Liver (tissue), 9 donors: Measurements from ENCODE around the gene CC2D2A. TPM values are rescaled to one million over a fixed set of nuclear protein-coding genes. Genes with fewer than 3 reads are reported as not detected.

Experiments
- DNase-seq: peaks from one replicate; pipeline ENCODE4 v3.0.0-alpha.2; 2017; ENCODE audit warnings: low spot score
- H3K27ac ChIP-seq, 2 donors: one replicate each; pipeline ENCODE4 v1.7.0; 2013; ENCODE audit warnings: inconsistent platforms in 2 of 2, low read length in 2 of 2, control low read depth in 1 of 2, low read depth in 1 of 2, mild to moderate bottlenecking in 1 of 2
- H3K27me3 ChIP-seq, 4 donors: one replicate each; pipeline versions ENCODE4 v1.6.1 to v1.7.0; 2013; ENCODE audit warnings: low read length in 3 of 4, inconsistent platforms in 1 of 4, mild to moderate bottlenecking in 1 of 4, moderate library complexity in 1 of 4; ENCODE audit not compliant: control insufficient read depth in 4 of 4, insufficient read depth in 4 of 4
- H3K36me3 ChIP-seq, 4 donors: one replicate each; pipeline versions ENCODE4 v1.6.1 to v1.7.0; 2013; ENCODE audit warnings: low read length in 3 of 4, mild to moderate bottlenecking in 3 of 4, low read depth in 1 of 4, moderate library complexity in 1 of 4; ENCODE audit not compliant: control insufficient read depth in 4 of 4, insufficient read depth in 3 of 4
- H3K4me1 ChIP-seq, 4 donors: one replicate each; pipeline versions ENCODE4 v1.6.1 to v1.7.0; 2013; ENCODE audit warnings: low read length in 3 of 4, mild to moderate bottlenecking in 3 of 4, moderate library complexity in 1 of 4; ENCODE audit not compliant: control insufficient read depth in 4 of 4, insufficient read depth in 4 of 4
- H3K4me3 ChIP-seq, 3 donors: one replicate each; pipeline versions ENCODE4 v1.6.1 to v1.7.0; 2013; ENCODE audit warnings: low read length in 3 of 3, control low read depth in 1 of 3, low read depth in 1 of 3, mild to moderate bottlenecking in 1 of 3
- H3K9ac ChIP-seq, 2 donors: one replicate each; pipeline ENCODE4 v1.7.0; 2013; ENCODE audit warnings: low read length in 2 of 2, mild to moderate bottlenecking in 2 of 2, moderate library complexity in 2 of 2, control low read depth in 1 of 2, low read depth in 1 of 2
- H3K9me3 ChIP-seq, 4 donors: one replicate each; pipeline versions ENCODE4 v1.6.1 to v1.7.0; 2013; ENCODE audit warnings: low read length in 3 of 4; ENCODE audit not compliant: control insufficient read depth in 4 of 4
- EGR1 ChIP-seq, 2 donors: IDR thresholded peaks; 2 replicates each; pipeline ENCODE4 v1.6.1; 2016 to 2018; ENCODE audit warnings: antibody characterized with exemption in 2 of 2, low read depth in 2 of 2
- FOXA1 ChIP-seq: IDR thresholded peaks from 2 replicates; pipeline ENCODE4 v1.6.1; 2016; ENCODE audit warnings: antibody characterized with exemption
- GABPA ChIP-seq, 2 donors: IDR thresholded peaks in 1 of 2; conservative IDR thresholded peaks in 1 of 2; 2 replicates each; pipeline ENCODE4 v1.6.1; 2016; ENCODE audit warnings: antibody characterized with exemption in 2 of 2, mild to moderate bottlenecking in 1 of 2, moderate library complexity in 1 of 2
- HNF4A ChIP-seq, 2 donors: conservative IDR thresholded peaks; 2 replicates each; pipeline ENCODE4 v1.6.1; 2016; ENCODE audit warnings: antibody characterized with exemption in 2 of 2, mild to moderate bottlenecking in 2 of 2
- HNF4G ChIP-seq: IDR thresholded peaks from 2 replicates; pipeline ENCODE4 v1.6.1; 2016; ENCODE audit warnings: antibody characterized with exemption
- JUND ChIP-seq, 2 donors: IDR thresholded peaks; 2 replicates each; pipeline ENCODE4 v1.6.1; 2016; ENCODE audit warnings: antibody characterized with exemption in 2 of 2
- NR2F2 ChIP-seq: IDR thresholded peaks from 2 replicates; pipeline ENCODE4 v1.6.1; 2016; ENCODE audit warnings: antibody characterized with exemption
- RAD21 ChIP-seq, 2 donors: IDR thresholded peaks; 2 replicates each; pipeline ENCODE4 v1.6.1; 2016; ENCODE audit warnings: antibody characterized with exemption in 2 of 2, mild to moderate bottlenecking in 2 of 2
- RXRA ChIP-seq, 2 donors: IDR thresholded peaks; 2 replicates each; pipeline ENCODE4 v1.6.1; 2017 to 2018; ENCODE audit warnings: antibody characterized with exemption in 2 of 2, mild to moderate bottlenecking in 1 of 2
- SP1 ChIP-seq: IDR thresholded peaks from 2 replicates; pipeline ENCODE4 v1.6.1; 2018; ENCODE audit warnings: antibody characterized with exemption, mild to moderate bottlenecking
- TAF1 ChIP-seq: conservative IDR thresholded peaks from 2 replicates; pipeline ENCODE4 v1.6.1; 2016; ENCODE audit warnings: antibody characterized with exemption, mild to moderate bottlenecking
- YY1 ChIP-seq: IDR thresholded peaks from 2 replicates; pipeline ENCODE4 v1.6.1; 2016; ENCODE audit warnings: antibody characterized with exemption, mild to moderate bottlenecking
- ZBTB33 ChIP-seq: IDR thresholded peaks from 2 replicates; pipeline ENCODE4 v1.6.1; 2016; ENCODE audit warnings: antibody characterized with exemption
- WGBS: extraction: QIAGEN DNeasy Blood & Tissue Kit; methylation state at CpG from one replicate; pipeline ENCODE4 v1.1.7; 2013; 5-methylcytosine and 5-hydroxymethylcytosine counted together
- polyA plus RNA-seq, 2 donors: library from polyadenylated mRNA; stranded (reverse) in 1 of 2; unstranded in 1 of 2; fragments of 200-250 nt in 1 of 2; fragments of >200 nt in 1 of 2; fragmentation: Nextera tagmentation in 1 of 2; extraction: Ambion mirVana in 1 of 2; gene quantifications; one replicate each; pipeline versions ENCODE4 v1.2.1 to v1.2.3, GENCODE V29; 2013 to 2015
- total RNA-seq, 2 donors: library from RNA; depleted of rRNA; stranded (reverse); fragments of >200 nt; gene quantifications; one replicate each; pipeline ENCODE4 v1.2.3, GENCODE V29; 2014
- TF ChIP-seq, protein P1 (sequence below): IDR thresholded peaks from 2 replicates; pipeline ENCODE4 v1.6.1; 2016; ENCODE audit warnings: antibody characterized with exemption
- TF ChIP-seq, protein P2 (sequence below): IDR thresholded peaks from 2 replicates; pipeline ENCODE4 v1.6.1; 2016; ENCODE audit warnings: antibody characterized with exemption
- TF ChIP-seq, protein P3 (sequence below): IDR thresholded peaks from 2 replicates; pipeline ENCODE4 v1.6.1; 2016; ENCODE audit warnings: antibody characterized with exemption, mild to moderate bottlenecking
- TF ChIP-seq, protein P4 (sequence below): fragments of 150-350 bp; IDR thresholded peaks from 2 replicates; pipeline ENCODE4 v1.5.1; 2017; ENCODE audit warnings: improper control_type of control experiment, low read depth, low read length; ENCODE audit not compliant: missing input control
- donor health status: healthy.
- donor health status: healthy.
- donor health status: healthy.
- donor health status: healthy.
- donor health status: healthy.

The CC2D2A gene
- total and polyA plus RNA-seq, 4 donors: 2.3 to 3.8 (median 2.9) TPM

GRCh38 chr4:15427701-15428100 is 42.0 kb upstream of the CC2D2A start, which contains the start of gene C1QTNF7 (continued):
- no peak for TF ChIP-seq HNF4A (conservative IDR thresholded peaks at IDR 0.05)
- no peak for TF ChIP-seq JUND (IDR thresholded peaks at IDR 0.05)
- no peak for TF ChIP-seq SP1
- TF ChIP-seq NR2F2: no peak
- no peak for TF ChIP-seq EGR1 (IDR thresholded peaks at IDR 0.05; ENCODE audit: low read depth in 2 of 2)

DNA sequence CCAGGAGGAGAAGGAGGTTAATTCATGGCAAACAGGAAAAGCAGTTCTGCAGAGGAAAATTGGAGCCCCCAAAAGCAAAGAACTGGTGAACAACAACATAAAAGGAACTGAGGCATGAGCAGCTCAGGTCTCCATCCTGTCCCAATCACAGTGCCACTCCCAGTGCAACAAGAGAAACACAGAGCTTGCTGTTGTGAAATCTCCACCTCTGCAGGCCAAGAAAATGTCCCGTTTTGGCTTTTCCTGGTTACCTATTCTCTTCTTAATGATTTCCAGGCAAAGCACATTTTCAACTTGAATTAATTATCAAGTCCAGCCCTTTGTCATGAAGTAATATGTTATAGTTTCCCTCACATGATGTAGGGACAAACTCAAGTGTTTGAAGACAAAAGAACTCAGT is 41.1 kb upstream of the CC2D2A start:
- H3K9me3 ChIP-seq: no peaks in the 10 kb centered on the region
- no peak overlapping the region for H3K9ac ChIP-seq
- 46% methylated on average over 1 of the region's 1 CpG for WGBS
- peaks cover 0 to 2% (median 0%) of the 10 kb centered on the region in 4 donors for H3K36me3 ChIP-seq
- no peak for DNase-seq
- no peak overlapping the region for H3K27ac ChIP-seq
- H3K27me3 ChIP-seq: no peaks in the 10 kb centered on the region
- TF ChIP-seq NR2F2 (no peak), SP1 (no peak), YY1 (no peak), HNF4G (no peak), RAD21 (IDR thresholded peaks at IDR 0.05) (no peak), RXRA (IDR thresholded peaks at IDR 0.05) (no peak), TAF1 (no peak), HNF4A (conservative IDR thresholded peaks at IDR 0.05) (no peak), EGR1 (IDR thresholded peaks at IDR 0.05; ENCODE audit: low read depth in 2 of 2) (no peak), GABPA (IDR thresholded peaks at IDR 0.05 in 1 of 2, conservative IDR thresholded peaks at IDR 0.05 in 1 of 2) (no peak), ZBTB33 (no peak), JUND (IDR thresholded peaks at IDR 0.05) (no peak), FOXA1 (no peak)
- TF ChIP-seq, protein P1, sequence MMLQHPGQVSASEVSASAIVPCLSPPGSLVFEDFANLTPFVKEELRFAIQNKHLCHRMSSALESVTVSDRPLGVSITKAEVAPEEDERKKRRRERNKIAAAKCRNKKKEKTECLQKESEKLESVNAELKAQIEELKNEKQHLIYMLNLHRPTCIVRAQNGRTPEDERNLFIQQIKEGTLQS: no peak
- TF ChIP-seq, protein P2, sequence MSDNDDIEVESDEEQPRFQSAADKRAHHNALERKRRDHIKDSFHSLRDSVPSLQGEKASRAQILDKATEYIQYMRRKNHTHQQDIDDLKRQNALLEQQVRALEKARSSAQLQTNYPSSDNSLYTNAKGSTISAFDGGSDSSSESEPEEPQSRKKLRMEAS: no peak
- TF ChIP-seq, protein P3, sequence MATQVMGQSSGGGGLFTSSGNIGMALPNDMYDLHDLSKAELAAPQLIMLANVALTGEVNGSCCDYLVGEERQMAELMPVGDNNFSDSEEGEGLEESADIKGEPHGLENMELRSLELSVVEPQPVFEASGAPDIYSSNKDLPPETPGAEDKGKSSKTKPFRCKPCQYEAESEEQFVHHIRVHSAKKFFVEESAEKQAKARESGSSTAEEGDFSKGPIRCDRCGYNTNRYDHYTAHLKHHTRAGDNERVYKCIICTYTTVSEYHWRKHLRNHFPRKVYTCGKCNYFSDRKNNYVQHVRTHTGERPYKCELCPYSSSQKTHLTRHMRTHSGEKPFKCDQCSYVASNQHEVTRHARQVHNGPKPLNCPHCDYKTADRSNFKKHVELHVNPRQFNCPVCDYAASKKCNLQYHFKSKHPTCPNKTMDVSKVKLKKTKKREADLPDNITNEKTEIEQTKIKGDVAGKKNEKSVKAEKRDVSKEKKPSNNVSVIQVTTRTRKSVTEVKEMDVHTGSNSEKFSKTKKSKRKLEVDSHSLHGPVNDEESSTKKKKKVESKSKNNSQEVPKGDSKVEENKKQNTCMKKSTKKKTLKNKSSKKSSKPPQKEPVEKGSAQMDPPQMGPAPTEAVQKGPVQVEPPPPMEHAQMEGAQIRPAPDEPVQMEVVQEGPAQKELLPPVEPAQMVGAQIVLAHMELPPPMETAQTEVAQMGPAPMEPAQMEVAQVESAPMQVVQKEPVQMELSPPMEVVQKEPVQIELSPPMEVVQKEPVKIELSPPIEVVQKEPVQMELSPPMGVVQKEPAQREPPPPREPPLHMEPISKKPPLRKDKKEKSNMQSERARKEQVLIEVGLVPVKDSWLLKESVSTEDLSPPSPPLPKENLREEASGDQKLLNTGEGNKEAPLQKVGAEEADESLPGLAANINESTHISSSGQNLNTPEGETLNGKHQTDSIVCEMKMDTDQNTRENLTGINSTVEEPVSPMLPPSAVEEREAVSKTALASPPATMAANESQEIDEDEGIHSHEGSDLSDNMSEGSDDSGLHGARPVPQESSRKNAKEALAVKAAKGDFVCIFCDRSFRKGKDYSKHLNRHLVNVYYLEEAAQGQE: no peak
- TF ChIP-seq, protein P4, sequence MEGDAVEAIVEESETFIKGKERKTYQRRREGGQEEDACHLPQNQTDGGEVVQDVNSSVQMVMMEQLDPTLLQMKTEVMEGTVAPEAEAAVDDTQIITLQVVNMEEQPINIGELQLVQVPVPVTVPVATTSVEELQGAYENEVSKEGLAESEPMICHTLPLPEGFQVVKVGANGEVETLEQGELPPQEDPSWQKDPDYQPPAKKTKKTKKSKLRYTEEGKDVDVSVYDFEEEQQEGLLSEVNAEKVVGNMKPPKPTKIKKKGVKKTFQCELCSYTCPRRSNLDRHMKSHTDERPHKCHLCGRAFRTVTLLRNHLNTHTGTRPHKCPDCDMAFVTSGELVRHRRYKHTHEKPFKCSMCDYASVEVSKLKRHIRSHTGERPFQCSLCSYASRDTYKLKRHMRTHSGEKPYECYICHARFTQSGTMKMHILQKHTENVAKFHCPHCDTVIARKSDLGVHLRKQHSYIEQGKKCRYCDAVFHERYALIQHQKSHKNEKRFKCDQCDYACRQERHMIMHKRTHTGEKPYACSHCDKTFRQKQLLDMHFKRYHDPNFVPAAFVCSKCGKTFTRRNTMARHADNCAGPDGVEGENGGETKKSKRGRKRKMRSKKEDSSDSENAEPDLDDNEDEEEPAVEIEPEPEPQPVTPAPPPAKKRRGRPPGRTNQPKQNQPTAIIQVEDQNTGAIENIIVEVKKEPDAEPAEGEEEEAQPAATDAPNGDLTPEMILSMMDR: no peak
- H3K4me3 ChIP-seq: no peak overlapping the region
- peaks cover 0 to 1% (median 0%) of the 10 kb centered on the region in 4 donors for H3K4me1 ChIP-seq
